ENCODE measurements around the gene CKLF.

- TF ChIP-seq CTCF (IDR thresholded peaks at IDR 0.05) (no peak), EZH2 (IDR thresholded peaks at IDR 0.05; ENCODE audit: borderline replicate concordance, insufficient read depth, low read depth, low read length, poor library complexity, severe bottlenecking) (no peak)
These were observed 11.4 kb downstream of the CKLF start for GRCh38 chr16:66563574-66564334.
